Gastrocnemius medialis (tissue), 4 donors: ENCODE data around the gene PRELP. TPM values are rescaled to one million over a fixed set of nuclear protein-coding genes. Genes with fewer than 3 reads are reported as not detected.

Source experiments
- ATAC-seq, 2 donors: fragments of 150-250 bp; one replicate each; pipeline ENCODE4 v1.9.1; 2016
- DNase-seq, 2 donors: peaks; one replicate each; pipeline ENCODE4 v3.0.0-alpha.2; 2019
- H3K27ac ChIP-seq, 4 donors: fragments of 200-600 bp; sonication (generic); 1 replicate in 1 of 4; 2 replicates in 3 of 4; pipeline ENCODE4 v1.5.1; 2016 to 2018; ENCODE audit warnings: mild to moderate bottlenecking in 2 of 4, moderate library complexity in 1 of 4
- H3K27me3 ChIP-seq, 3 donors: fragments of 200-600 bp; sonication (generic) in 2 of 3; 1 replicate in 1 of 3; 2 replicates in 2 of 3; pipeline versions ENCODE4 v1.5.1 to v1.6.0; 2016 to 2019; ENCODE audit warnings: mild to moderate bottlenecking in 1 of 3, moderate library complexity in 1 of 3
- H3K36me3 ChIP-seq, 2 donors: fragments of 200-600 bp; sonication (generic) in 1 of 2; one replicate each; pipeline ENCODE4 v1.5.1; 2017 to 2018
- H3K4me1 ChIP-seq, 2 donors: fragments of 200-600 bp; sonication (generic) in 1 of 2; one replicate each; pipeline ENCODE4 v1.5.1; 2016 to 2017; ENCODE audit warnings: mild to moderate bottlenecking in 2 of 2
- H3K4me3 ChIP-seq, 4 donors: fragments of 200-600 bp; sonication (generic) in 3 of 4; 1 replicate in 1 of 4; 2 replicates in 3 of 4; pipeline ENCODE4 v1.5.1; 2016 to 2019; ENCODE audit warnings: mild to moderate bottlenecking in 2 of 4
- H3K9me3 ChIP-seq, 3 donors: fragments of 200-600 bp; sonication (generic) in 2 of 3; 1 replicate in 1 of 3; 2 replicates in 2 of 3; pipeline ENCODE4 v1.5.1; 2016 to 2019
- POLR2A ChIP-seq, 2 donors: fragments of 450-650 bp; IDR thresholded peaks; one replicate each; pipeline ENCODE4 v1.6.1; 2017; ENCODE audit warnings: antibody characterized with exemption in 2 of 2, mild to moderate bottlenecking in 2 of 2, moderate library complexity in 2 of 2
- in situ Hi-C, 4 donors: fragments of 200-750 bp; cut with MboI; loops; one replicate each; pipeline versions ENCODE4 v1.15.0 to v1.8.0; 2017; ENCODE audit warnings: low sequenced_read_pairs in 4 of 4
- intact Hi-C: fragments of 100-400 bp; cut with DNase I; formaldehyde crosslinking; loops from one replicate; pipeline ENCODE4 v1.15.1; 2023; ENCODE audit warnings: low total_unique reads
- total RNA-seq, 4 donors: library from RNA; depleted of rRNA; stranded (reverse); fragments of >200 nt; gene quantifications; one replicate each; pipeline versions ENCODE4 v1.1.0 to v1.2.3, GENCODE V29; 2016
- TF ChIP-seq, protein P1 (sequence below), 5 experiments: fragments of 450-650 bp in 3 of 5; fragments of 200-600 bp in 2 of 5; sonication (generic) in 2 of 5; IDR thresholded peaks in 4 of 5; conservative IDR thresholded peaks in 1 of 5; 1 replicate in 4 of 5; 2 replicates in 1 of 5; pipeline ENCODE4 v1.5.1; 2016 to 2019; ENCODE audit warnings: antibody characterized with exemption in 5 of 5, mild to moderate bottlenecking in 3 of 5, moderate library complexity in 3 of 5

The PRELP gene
- total RNA-seq, 4 donors from 2014 or later, result 12.2 to 32.6 (median 16.9) TPM

DNA sequence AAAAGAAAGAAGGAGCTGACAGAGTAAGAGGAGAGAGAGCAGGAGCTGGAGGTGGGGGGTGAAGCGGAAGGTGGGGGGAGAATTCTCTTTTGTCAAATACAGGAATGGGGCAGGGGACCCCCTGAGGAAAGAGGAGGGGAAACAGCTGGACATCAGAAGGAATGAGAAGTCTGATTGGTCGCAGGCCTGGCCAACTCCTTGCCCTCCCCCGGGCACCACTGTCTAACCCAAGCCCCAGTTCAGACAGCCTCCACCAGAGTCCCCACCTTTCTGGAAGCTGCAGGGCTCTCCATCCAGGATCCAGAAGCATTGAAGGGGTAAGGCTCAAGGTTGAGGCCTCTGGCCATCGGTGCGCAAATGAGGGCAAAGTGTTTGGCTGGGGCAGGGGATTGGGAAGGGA is 18.3 kb downstream of the PRELP start, which contains the start of gene OPTC:
OPTC (plus strand) TSS at position 253 of the 400 bp plus-strand sequence. CDS start 1,853 bp downstream, outside the sequence.
- intact Hi-C loops, result no loop called here
- no peak for ATAC-seq
- TF ChIP-seq, protein P1, sequence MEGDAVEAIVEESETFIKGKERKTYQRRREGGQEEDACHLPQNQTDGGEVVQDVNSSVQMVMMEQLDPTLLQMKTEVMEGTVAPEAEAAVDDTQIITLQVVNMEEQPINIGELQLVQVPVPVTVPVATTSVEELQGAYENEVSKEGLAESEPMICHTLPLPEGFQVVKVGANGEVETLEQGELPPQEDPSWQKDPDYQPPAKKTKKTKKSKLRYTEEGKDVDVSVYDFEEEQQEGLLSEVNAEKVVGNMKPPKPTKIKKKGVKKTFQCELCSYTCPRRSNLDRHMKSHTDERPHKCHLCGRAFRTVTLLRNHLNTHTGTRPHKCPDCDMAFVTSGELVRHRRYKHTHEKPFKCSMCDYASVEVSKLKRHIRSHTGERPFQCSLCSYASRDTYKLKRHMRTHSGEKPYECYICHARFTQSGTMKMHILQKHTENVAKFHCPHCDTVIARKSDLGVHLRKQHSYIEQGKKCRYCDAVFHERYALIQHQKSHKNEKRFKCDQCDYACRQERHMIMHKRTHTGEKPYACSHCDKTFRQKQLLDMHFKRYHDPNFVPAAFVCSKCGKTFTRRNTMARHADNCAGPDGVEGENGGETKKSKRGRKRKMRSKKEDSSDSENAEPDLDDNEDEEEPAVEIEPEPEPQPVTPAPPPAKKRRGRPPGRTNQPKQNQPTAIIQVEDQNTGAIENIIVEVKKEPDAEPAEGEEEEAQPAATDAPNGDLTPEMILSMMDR (IDR thresholded peaks at IDR 0.05 in 4 of 5, conservative IDR thresholded peaks at IDR 0.05 in 1 of 5), result no peak
- no peak for TF ChIP-seq POLR2A (IDR thresholded peaks at IDR 0.05)
- Histone ChIP-seq H3K4me1 (no peaks in the 10 kb centered on the region), H3K36me3 (no peaks in the 10 kb centered on the region), H3K9me3 (no peaks in the 10 kb centered on the region), H3K27ac (no peak within 1 kb of the TSS), H3K4me3 (no peak within 1 kb of the TSS), H3K27me3 (no peaks in the 10 kb centered on the region)
- DNase-seq, result no peak
- in situ Hi-C loops, result no loop called here

DNA sequence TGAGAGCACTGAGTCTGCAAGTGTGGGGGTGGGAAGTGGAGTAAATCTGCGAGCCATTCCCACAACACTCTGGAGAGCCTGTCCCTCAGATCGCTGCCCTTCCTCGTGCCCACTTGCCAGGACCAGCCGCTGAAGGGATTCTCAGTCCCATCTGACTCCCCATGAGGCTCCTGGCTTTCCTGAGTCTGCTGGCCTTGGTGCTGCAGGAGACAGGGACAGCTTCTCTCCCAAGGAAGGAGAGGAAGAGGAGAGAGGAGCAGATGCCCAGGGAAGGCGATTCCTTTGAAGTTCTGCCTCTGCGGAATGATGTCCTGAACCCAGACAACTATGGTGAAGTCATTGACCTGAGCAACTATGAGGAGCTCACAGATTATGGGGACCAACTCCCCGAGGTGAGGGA is 20.2 kb downstream of the PRELP start:
- no peaks in the 10 kb centered on the region for H3K4me1 ChIP-seq
- no peak for TF ChIP-seq POLR2A (IDR thresholded peaks at IDR 0.05)
- TF ChIP-seq, protein P1 (IDR thresholded peaks at IDR 0.05 in 4 of 5, conservative IDR thresholded peaks at IDR 0.05 in 1 of 5), result no peak
- H3K9me3 ChIP-seq, result no peaks in the 10 kb centered on the region
- intact Hi-C loops (no loop called here), in situ Hi-C loops (no loop called here)
- no peaks in the 10 kb centered on the region for H3K27me3 ChIP-seq
- DNase-seq, result no peak
- no peak for ATAC-seq
- no peaks in the 10 kb centered on the region for H3K36me3 ChIP-seq
- no peak overlapping the region for H3K27ac ChIP-seq
- no peak overlapping the region for H3K4me3 ChIP-seq

DNA sequence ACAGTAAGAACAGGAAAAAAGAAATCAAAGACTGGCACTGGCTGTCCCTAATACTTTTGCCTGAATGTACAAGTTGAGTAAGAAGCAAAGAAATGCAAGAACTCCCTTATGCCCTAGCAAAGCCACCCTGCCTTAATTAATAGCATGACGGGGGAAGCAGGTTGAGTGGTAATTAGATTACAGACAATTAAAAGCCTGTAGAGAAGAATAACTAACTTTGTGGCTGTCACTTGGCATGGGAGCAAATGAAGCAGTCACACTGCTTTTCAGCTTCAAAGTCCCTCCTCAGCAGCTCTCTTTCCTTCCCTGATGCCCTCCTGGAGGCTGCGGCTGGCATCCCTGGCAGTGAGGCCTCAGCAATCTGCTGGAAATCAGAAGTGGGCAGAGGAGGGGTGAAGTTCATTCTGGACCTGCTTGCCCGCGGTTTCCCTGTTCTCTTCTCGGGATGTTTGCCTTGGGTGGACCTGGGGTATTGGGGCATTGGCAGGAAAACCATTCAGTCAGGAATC is 21.7 kb downstream of the PRELP start:
- no peak for ATAC-seq
- intact Hi-C loops (no loop called here), in situ Hi-C loops (no loop called here)
- Histone ChIP-seq H3K27ac (no peak overlapping the region), H3K27me3 (no peaks in the 10 kb centered on the region), H3K4me3 (no peak overlapping the region), H3K4me1 (no peaks in the 10 kb centered on the region), H3K9me3 (no peaks in the 10 kb centered on the region), H3K36me3 (no peaks in the 10 kb centered on the region)
- TF ChIP-seq POLR2A (IDR thresholded peaks at IDR 0.05), result no peak
- TF ChIP-seq, protein P1 (IDR thresholded peaks at IDR 0.05 in 4 of 5, conservative IDR thresholded peaks at IDR 0.05 in 1 of 5), result no peak
- DNase-seq, result no peak

DNA sequence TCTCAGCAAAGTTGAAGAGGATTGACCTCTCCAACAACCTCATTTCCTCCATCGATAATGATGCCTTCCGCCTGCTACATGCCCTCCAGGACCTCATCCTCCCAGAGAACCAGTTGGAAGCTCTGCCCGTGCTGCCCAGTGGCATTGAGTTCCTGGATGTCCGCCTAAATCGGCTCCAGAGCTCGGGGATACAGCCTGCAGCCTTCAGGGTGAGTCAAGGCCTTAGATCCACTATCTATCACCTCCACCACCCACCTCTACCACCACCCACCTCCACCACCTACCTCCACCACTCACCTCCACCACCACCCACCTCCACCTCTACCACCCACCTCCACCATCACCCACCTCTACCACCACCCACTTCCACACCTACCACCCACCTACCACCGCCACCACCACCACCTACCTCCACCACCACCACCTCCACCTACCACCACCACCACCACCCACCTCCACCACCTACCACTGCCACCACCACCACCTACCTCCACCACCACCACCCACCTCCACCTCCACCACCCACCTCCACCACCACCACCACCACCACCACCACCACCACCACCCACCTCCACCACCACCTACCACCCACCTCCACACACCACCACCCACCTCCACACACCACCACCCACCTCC is 24.2 kb downstream of the PRELP start:
- in situ Hi-C loops (loop anchor here in 2 of 4 donors (5.0 to 10.0 kb wide), 3 partner anchors 105 to 203 kb away; partner anchors contain the start of gene ATP2B4 (in 1 of the 2)), intact Hi-C loops (no loop called here)
- Histone ChIP-seq H3K27me3 (no peaks in the 10 kb centered on the region), H3K27ac (no peak overlapping the region), H3K4me1 (peaks cover 0 to 3% of the 10 kb centered on the region in 2 donors), H3K36me3 (no peaks in the 10 kb centered on the region), H3K9me3 (no peaks in the 10 kb centered on the region), H3K4me3 (no peak overlapping the region)
- DNase-seq (no peak), ATAC-seq (no peak)
- TF ChIP-seq, protein P1 (IDR thresholded peaks at IDR 0.05 in 4 of 5, conservative IDR thresholded peaks at IDR 0.05 in 1 of 5), result no peak
- no peak for TF ChIP-seq POLR2A (IDR thresholded peaks at IDR 0.05)
